ENCODE data around the gene ASIC4. TPM values are rescaled to one million over a fixed set of nuclear protein-coding genes. Genes with fewer than 3 reads are reported as not detected.

The ASIC4 gene, protein sequence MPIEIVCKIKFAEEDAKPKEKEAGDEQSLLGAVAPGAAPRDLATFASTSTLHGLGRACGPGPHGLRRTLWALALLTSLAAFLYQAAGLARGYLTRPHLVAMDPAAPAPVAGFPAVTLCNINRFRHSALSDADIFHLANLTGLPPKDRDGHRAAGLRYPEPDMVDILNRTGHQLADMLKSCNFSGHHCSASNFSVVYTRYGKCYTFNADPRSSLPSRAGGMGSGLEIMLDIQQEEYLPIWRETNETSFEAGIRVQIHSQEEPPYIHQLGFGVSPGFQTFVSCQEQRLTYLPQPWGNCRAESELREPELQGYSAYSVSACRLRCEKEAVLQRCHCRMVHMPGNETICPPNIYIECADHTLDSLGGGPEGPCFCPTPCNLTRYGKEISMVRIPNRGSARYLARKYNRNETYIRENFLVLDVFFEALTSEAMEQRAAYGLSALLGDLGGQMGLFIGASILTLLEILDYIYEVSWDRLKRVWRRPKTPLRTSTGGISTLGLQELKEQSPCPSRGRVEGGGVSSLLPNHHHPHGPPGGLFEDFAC
- not detected in 2 replicates for total RNA-seq

- DNase-seq = no peak
Measured at GRCh38 chr2:219514196-219514761, at the start of gene ASIC4. Gene ASIC4 (plus strand): TSS chr2:219514482. CDS start chr2:219514725, 243 bp downstream.

GRCh38 chr2:219465659-219466561, 48.4 kb upstream of the ASIC4 start:
- DNase-seq = no peak

DNA sequence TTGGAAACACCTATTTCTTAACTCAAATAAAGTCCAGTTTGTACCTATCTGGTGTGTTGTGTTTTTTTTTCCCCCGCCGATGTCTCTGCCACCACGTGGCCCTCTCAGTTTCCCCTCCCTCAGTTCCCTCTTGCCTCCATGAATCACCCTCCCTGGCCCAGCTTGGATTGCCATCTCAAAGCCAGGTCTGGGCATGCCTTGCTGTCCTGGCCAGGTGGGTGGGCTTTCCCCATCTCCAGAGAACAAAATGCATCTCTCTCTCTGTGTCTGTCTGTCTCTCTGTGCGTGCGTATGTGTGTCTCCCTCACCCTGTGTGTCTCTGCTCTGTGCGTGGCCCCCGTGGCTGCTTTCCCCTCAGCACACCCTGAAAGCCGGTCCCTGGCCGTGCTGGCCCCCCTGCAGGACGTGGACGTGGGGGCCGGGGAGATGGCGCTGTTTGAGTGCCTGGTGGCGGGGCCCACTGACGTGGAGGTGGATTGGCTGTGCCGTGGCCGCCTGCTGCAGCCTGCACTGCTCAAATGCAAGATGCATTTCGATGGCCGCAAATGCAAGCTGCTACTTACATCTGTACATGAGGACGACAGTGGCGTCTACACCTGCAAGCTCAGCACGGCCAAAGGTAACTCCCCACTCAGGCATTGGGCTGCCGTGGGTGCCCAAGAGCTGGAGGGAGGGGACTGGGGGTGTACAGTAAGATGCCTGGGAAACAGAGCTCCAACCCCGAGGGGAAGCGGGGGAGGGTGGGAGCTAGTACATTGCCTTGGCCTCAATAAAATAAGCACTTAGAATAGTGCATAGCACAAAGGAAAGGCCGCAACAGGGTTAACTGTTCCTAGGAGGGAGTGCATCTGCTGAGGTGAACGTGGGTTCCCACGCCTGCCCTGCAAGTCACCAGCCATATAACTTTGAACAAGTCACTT, 47.2 kb upstream of the ASIC4 start:
- no peak for DNase-seq

DNA sequence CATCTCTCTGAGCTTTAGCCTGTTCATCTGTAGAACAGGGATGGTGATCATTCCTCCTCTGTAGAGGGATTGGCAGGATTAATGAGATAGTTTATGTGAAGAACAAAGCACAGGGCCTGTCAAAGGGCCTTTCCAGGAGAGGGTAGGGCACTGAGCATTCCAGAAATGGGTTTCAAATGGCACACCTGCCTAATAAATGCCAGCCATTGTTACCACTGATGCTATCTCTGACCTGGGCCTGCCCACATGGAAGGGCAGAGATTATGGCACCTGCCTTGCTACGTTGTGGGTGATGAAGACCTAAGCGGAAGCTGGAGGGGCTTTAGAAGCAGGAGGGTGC, 46.6 kb upstream of the ASIC4 start:
- DNase-seq = no peak

DNA sequence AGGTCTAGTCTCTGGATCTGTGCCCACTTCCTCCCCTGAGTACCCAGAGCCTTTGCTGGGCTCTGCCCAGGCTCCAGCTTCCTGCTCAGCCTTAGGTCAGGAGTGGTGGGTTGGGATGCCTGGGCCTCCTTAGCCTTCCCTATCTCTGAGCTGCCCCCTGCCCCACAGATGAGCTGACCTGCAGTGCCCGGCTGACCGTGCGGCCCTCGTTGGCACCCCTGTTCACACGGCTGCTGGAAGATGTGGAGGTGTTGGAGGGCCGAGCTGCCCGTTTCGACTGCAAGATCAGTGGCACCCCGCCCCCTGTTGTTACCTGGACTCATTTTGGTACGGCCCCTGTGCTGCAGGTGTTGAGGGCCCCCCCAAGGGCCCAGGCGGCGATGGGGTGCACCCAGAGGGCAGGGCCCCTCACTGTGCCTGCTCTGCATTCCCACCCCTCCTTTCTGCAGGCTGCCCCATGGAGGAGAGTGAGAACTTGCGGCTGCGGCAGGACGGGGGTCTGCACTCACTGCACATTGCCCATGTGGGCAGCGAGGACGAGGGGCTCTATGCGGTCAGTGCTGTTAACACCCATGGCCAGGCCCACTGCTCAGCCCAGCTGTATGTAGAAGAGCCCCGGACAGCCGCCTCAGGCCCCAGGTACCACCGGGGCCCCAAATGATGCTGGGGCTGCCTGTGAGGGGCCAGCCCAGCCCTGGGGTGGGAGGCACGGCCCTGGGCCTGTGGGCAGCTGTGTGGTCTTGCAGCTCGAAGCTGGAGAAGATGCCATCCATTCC, 45.7 kb upstream of the ASIC4 start:
- no peak for DNase-seq

DNA sequence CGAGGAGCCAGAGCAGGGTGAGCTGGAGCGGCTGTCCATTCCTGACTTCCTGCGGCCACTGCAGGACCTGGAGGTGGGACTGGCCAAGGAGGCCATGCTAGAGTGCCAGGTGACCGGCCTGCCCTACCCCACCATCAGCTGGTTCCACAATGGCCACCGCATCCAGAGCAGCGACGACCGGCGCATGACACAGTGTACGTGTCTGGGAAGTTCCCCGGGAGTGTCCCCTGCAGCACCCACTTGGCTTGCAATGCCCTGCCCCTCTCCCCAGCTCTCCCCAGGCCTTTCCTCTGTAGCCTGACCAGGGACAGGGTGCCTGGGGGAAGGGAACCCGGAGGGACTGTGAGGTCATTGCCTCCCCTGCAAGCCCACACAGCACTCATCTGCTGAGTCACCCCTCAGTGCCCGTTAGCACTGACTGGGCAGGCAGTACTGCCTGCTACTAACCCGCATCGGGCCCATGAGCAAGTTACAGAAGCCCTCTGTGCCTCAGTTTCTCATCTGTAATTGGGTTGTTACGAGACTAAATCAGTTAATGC, 45.0 kb upstream of the ASIC4 start:
- DNase-seq = peak; percentile 12

DNA sequence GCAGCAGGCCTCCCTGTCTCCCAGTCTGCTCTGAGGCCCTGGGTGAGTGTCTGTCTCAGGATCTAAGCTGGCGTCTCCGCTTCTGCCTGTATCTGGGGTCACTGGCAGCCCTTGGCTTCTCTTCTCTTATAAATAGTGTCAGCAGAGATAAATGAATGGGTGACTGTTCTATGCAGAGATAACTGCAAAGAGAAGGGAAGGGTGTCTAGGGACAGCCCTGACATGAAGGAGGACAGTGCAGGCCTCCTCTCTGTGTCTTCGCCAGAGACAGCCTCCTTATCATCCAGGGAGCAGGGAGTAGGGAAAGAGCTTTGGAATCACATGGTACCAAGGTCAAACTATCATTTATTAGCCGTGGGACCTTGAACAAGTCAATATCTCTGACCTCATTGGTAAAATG, 43.9 kb upstream of the ASIC4 start:
- no peak for DNase-seq

GRCh38 chr2:219471476-219472371, 42.6 kb upstream of the ASIC4 start:
- no peak for DNase-seq

GRCh38 chr2:219472629-219473187, 41.6 kb upstream of the ASIC4 start:
- no peak for DNase-seq

DNA sequence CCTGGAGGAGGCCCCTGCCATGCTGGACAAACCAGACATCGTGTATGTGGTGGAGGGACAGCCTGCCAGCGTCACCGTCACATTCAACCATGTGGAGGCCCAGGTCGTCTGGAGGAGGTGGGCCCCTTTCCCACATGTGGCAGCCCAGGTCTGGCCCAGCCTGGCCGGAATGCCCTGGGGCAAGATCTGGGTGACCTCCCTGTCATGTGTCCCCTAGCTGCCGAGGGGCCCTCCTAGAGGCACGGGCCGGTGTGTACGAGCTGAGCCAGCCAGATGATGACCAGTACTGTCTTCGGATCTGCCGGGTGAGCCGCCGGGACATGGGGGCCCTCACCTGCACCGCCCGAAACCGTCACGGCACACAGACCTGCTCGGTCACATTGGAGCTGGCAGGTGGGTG, 40.8 kb upstream of the ASIC4 start:
- DNase-seq = no peak

DNA sequence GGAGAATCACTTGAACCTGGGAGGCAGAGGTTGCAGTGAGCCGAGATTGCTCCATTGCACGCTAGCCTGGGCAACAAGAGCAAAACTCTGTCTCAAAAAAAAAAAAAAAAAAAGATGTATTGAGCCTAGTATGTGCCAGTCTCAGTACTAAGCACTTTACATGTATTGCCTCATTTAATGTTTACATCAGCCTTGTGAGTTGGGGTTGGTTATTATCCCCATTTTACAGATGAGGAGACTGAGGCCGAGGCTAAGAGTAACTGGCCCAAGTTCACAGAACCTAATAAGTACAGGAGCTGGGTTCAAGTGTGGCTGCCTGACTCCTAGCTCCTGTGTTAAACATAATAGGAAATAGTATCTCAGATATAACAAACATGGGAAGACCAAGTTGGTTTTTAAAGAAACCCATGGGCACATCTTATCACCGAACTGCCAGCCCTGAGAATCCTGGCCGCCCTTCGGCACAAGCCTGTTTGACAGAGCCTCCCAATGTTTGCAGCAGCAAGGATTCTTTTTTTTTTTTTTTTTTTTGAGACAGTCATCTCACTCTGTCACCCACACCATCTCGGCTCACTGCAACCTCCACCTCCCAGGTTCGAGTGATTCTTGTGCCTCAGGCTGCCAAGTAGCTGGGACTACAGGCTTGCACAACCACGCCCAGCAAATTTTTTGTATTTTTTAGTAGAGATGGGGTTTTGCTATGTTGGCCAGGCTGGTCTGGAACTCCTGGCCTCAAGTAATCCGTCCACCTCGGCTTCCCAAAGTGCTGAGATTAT, 39.8 kb upstream of the ASIC4 start:
- DNase-seq = no peak

- no peak for DNase-seq
Measured at GRCh38 chr2:219475278-219475677, 39.0 kb upstream of the ASIC4 start.

DNA sequence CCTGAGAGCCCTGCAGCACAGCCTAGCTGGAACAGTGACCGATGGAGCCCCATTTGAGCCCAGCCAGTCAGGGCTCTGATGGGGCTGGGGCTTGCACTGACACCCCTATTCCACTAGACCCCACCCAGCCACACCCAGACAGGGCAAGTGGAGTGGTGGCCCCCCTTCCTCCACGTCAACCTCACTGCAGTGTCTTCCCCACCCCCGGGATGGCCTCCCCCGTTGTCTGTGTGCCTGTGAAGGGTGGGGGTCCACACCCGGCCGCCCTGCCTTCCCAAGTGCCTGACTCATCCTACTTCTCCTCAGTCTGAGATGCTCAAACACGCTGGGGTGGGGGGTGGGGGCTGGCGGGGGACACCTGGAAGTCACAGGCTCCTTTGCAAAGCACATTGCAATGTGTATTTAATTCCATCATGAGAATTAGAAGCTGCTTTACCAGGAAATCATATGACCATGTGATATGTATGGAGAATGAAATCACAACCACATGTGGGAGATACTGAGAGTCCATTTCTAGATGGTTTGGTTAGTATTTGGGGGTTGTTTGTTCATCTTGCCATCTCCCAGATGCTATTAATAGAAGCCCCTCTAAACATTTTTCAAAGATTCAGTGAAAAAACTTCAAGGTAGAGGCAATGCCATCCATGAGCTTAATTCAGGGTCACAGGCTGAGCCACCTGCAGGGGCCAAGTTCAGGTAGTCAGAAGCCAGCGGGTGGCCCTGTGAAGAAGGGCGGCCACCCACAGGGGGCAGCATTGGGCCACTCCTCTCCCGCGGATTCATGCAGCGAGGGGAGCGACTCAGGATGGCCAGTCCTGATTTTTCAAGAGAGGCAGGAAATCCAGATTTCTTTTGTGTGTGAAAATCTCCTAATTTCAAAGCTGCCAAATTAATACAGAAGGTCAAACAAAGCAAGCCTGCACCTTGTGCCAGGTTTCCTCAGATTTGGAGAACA, 38.3 kb upstream of the ASIC4 start:
- DNase-seq = peak; percentile 74

DNA sequence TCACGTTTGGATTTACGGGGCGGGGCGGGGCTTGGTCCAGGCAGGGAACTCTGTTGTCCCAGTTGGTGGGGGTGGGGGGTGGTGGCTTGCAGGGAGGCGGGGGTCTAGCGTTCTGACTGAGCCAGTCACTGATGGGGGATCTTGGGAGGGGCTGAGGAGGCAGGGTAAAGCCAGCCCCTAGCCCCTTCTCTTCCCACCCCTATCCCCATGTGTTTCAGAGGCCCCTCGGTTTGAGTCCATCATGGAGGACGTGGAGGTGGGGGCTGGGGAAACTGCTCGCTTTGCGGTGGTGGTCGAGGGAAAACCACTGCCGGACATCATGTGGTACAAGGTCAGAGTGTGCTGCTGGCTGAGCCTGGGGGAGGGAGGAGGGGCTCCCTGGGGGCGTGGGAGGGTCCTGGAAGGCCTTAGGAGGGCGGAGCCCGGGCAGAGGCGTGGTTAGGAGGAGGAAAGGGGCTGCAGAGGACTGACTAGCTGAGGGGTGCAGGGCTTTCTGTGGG, 37.6 kb upstream of the ASIC4 start:
- no peak for DNase-seq

- DNase-seq = no peak
Measured at GRCh38 chr2:219477179-219477578, 37.1 kb upstream of the ASIC4 start.

DNA sequence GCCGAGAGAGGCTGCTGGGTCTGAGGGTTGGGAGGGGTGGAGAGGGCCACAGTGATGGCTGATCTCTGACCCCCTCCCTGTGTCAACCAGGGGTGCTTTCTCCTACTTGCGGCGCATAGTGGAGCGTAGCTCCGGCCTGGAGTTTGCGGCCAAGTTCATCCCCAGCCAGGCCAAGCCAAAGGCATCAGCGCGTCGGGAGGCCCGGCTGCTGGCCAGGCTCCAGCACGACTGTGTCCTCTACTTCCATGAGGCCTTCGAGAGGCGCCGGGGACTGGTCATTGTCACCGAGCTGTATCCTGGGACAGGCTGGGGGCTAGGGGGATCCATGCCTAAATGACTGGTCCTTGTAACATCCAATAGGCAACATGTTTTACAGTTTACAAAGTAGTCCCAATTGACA, 36.5 kb upstream of the ASIC4 start:
- no peak for DNase-seq

- no peak for DNase-seq
Measured at GRCh38 chr2:219478916-219479315, 35.4 kb upstream of the ASIC4 start.
